NCI-H748 (cell line): ENCODE results near the gene DPYD.

Source experiments
- DNase-seq: peaks from one replicate; lab custom pipeline; 2025; ENCODE audit not compliant: unreplicated experiment; lab: John Stamatoyannopoulos, UW

DPYD gene

GRCh38 chr1:97314685-97315084, 606.1 kb downstream of the DPYD start:
- DNase-seq: no peak

- DNase-seq: no peak
Measured at GRCh38 chr1:97308131-97308530, 612.7 kb downstream of the DPYD start.

- no peak for DNase-seq
Measured at GRCh38 chr1:97307568-97307967, 613.3 kb downstream of the DPYD start.

GRCh38 chr1:97307151-97307550, 613.7 kb downstream of the DPYD start:
- DNase-seq: no peak

- no peak for DNase-seq
Measured at GRCh38 chr1:97306504-97306903, 614.3 kb downstream of the DPYD start.

- DNase-seq: no peak
Measured at GRCh38 chr1:97304366-97304765, 616.5 kb downstream of the DPYD start.

GRCh38 chr1:97298966-97299365, 621.9 kb downstream of the DPYD start:
- no peak for DNase-seq

GRCh38 chr1:97297611-97298010, 623.2 kb downstream of the DPYD start:
- no peak for DNase-seq

- DNase-seq: no peak
Measured at GRCh38 chr1:97281962-97282361, 638.9 kb downstream of the DPYD start.

GRCh38 chr1:97277891-97278654, 642.8 kb downstream of the DPYD start:
- DNase-seq: no peak

GRCh38 chr1:97271916-97272788, 648.7 kb downstream of the DPYD start:
- DNase-seq: peak; percentile 5

GRCh38 chr1:97270508-97271307, 650.1 kb downstream of the DPYD start:
- no peak for DNase-seq

GRCh38 chr1:97265630-97266029, 655.2 kb downstream of the DPYD start:
- no peak for DNase-seq

- DNase-seq: no peak
Measured at GRCh38 chr1:97262842-97263241, 658.0 kb downstream of the DPYD start.

- DNase-seq: no peak
Measured at GRCh38 chr1:97258597-97258996, 662.2 kb downstream of the DPYD start.

GRCh38 chr1:97254731-97255463, 665.9 kb downstream of the DPYD start:
- no peak for DNase-seq

GRCh38 chr1:97252925-97253324, 667.9 kb downstream of the DPYD start:
- DNase-seq: no peak

- DNase-seq: no peak
Measured at GRCh38 chr1:97252076-97252475, 668.8 kb downstream of the DPYD start.

- DNase-seq: no peak
Measured at GRCh38 chr1:97247196-97247595, 673.6 kb downstream of the DPYD start.

- peak; percentile 24 for DNase-seq
Measured at GRCh38 chr1:97245682-97246081, 675.2 kb downstream of the DPYD start.

GRCh38 chr1:97245026-97245425, 675.8 kb downstream of the DPYD start:
- no peak for DNase-seq
